LNCaP clone FGC (cell line): ENCODE measurements around the gene PBX1.
"Not testable (repeated sequence)": the region's sequence is repeated elsewhere in the genome, so short reads cannot be mapped to it uniquely, and the experiment has no call there.

Experiments used
- DNase-seq: peaks from one replicate; pipeline ENCODE4 v3.0.0-alpha.2; 2011; ENCODE audit warnings: low read depth
- H3K4me3 ChIP-seq: 2 replicates; pipeline ENCODE4 v1.5.1; 2011; ENCODE audit warnings: mild to moderate bottlenecking, low read depth, low read length, control low read depth
- CTCF ChIP-seq: IDR thresholded peaks from 2 replicates; pipeline ENCODE4 v1.5.1; 2012; ENCODE audit warnings: mild to moderate bottlenecking; ENCODE audit not compliant: control insufficient read depth, insufficient read depth; ENCODE audit errors: extremely low read depth

PBX1 gene

GRCh38 chr1:164648636-164649035, 89.7 kb downstream of the PBX1 start:
- DNase-seq = no peak
- no peak for TF ChIP-seq CTCF
- H3K4me3 ChIP-seq = no peak overlapping the region

GRCh38 chr1:164649146-164649545, 90.2 kb downstream of the PBX1 start:
- no peak overlapping the region for H3K4me3 ChIP-seq
- DNase-seq = no peak
- TF ChIP-seq CTCF = no peak

- TF ChIP-seq CTCF = no peak
- H3K4me3 ChIP-seq = no peak overlapping the region
- no peak for DNase-seq
These were observed 91.5 kb downstream of the PBX1 start for GRCh38 chr1:164650531-164650930.

GRCh38 chr1:164651351-164651951, 92.5 kb downstream of the PBX1 start:
- no peak for TF ChIP-seq CTCF
- no peak overlapping the region for H3K4me3 ChIP-seq
- no peak for DNase-seq

- not testable (repeated sequence) for H3K4me3 ChIP-seq, DNase-seq
These were observed 94.0 kb downstream of the PBX1 start for GRCh38 chr1:164652969-164653368.

- TF ChIP-seq CTCF = no peak
- H3K4me3 ChIP-seq = no peak overlapping the region
- no peak for DNase-seq
These were observed 94.7 kb downstream of the PBX1 start for GRCh38 chr1:164653705-164654104.

GRCh38 chr1:164654200-164654599, 95.2 kb downstream of the PBX1 start:
- no peak for DNase-seq
- no peak overlapping the region for H3K4me3 ChIP-seq
- no peak for TF ChIP-seq CTCF

- no peak overlapping the region for H3K4me3 ChIP-seq
- no peak for TF ChIP-seq CTCF
These were observed 99.9 kb downstream of the PBX1 start for GRCh38 chr1:164658864-164659263.

More at GRCh38 chr1:164658864-164659263, 99.9 kb downstream of the PBX1 start:
- no peak for DNase-seq
